GM12874 (cell line): ENCODE measurements around the gene KBTBD12.

Source experiments
- TF ChIP-seq, protein P1 (sequence below): IDR thresholded peaks from 2 replicates; pipeline ENCODE4 v1.5.1; 2011; ENCODE audit warnings: low read depth, mild to moderate bottlenecking, control low read depth, low read length, moderate library complexity; ENCODE audit not compliant: insufficient read depth

Gene KBTBD12, protein sequence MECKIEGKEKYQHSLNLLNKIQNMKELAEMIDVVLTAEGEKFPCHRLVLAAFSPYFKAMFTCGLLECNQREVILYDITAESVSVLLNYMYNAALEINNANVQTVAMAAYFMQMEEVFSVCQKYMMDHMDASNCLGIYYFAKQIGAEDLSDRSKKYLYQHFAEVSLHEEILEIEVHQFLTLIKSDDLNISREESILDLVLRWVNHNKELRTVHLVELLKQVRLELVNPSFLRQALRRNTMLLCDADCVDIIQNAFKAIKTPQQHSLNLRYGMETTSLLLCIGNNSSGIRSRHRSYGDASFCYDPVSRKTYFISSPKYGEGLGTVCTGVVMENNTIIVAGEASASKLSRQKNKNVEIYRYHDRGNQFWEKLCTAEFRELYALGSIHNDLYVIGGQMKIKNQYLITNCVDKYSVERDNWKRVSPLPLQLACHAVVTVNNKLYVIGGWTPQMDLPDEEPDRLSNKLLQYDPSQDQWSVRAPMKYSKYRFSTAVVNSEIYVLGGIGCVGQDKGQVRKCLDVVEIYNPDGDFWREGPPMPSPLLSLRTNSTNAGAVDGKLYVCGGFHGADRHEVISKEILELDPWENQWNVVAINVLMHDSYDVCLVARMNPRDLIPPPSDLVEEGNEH

DNA sequence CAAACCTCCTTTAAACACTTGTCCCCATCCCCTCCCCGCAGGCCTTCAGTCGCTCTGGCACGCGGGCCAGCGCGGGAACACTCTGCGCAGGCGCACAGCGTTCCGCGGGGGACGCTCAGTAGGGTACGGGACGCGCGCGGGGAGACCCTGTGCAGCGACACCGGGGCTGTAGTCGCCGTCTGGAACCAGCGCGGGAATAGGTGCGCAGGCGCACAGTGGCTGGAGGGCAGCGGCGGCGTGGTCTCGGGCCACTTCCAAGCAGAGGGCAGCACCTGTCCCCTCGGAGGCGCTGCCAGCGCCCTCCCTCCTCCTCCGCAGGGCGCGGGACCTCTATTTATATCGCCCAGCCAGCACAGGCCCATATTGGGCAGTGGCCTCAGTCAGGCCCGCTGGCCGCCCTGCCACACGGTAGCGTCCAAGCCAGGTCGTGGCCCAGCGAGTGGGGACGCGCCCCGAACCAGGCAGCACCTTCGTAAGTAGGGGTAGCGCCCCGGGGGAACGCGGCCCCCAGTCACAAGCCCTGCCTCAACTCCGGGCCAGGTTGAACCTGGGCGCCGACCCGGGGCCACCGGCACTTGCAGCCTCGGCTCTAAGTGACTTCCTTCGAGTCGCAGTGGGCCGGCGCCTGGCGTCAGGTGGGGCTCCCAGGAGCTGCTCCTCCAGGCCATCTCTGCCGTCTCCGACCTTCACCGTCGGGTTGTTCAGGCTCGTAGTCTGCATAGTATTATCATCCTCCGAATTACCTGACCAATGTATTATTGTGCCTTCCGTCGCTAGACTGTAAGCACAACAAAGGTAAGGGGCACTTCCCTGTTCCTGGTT lies at the start of gene KBTBD12:
Gene KBTBD12, plus strand, starts transcription at position 118 of the 822 bp plus-strand sequence. CDS start 7,830 bp downstream, outside the sequence.
- TF ChIP-seq, protein P1, sequence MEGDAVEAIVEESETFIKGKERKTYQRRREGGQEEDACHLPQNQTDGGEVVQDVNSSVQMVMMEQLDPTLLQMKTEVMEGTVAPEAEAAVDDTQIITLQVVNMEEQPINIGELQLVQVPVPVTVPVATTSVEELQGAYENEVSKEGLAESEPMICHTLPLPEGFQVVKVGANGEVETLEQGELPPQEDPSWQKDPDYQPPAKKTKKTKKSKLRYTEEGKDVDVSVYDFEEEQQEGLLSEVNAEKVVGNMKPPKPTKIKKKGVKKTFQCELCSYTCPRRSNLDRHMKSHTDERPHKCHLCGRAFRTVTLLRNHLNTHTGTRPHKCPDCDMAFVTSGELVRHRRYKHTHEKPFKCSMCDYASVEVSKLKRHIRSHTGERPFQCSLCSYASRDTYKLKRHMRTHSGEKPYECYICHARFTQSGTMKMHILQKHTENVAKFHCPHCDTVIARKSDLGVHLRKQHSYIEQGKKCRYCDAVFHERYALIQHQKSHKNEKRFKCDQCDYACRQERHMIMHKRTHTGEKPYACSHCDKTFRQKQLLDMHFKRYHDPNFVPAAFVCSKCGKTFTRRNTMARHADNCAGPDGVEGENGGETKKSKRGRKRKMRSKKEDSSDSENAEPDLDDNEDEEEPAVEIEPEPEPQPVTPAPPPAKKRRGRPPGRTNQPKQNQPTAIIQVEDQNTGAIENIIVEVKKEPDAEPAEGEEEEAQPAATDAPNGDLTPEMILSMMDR: no peak

DNA sequence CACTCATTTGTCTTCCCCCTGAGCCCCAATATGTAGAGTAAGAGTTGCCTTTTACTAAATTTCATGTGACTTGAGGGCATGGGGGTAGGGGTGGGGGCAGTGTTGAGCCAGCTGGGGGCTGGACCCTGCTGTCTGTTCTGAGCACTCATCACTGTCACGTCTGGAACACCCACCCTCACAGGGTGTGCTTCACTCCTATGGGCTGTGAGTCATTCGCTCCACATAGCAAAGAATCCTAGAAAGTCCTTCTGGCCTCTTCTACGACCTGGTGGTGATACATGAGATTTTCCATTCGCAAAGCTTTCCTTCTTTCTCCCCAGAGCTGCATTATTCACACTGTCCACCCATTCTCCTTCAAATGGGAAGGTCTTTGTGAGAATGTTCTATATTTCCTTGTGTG lies 49.1 kb upstream of the KBTBD12 start:
- TF ChIP-seq, protein P1: no peak

DNA sequence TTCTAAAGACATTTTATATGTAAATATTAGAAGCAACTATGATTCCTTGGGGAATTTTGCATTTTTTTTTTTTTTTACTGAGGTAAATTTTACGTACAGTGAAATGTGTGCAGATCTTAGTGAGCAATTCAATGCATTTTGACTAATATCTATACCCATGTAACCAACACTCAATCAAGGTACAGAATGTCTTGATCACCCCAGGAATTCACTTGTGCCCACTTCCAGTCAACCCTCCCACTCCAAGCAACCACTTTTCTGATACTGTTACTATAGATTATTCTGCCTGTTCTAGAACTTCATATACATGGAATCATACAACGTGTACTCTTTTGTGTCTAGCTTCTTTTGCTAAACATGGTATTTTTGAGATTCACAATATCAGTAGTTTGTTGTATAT lies 47.6 kb upstream of the KBTBD12 start:
- TF ChIP-seq, protein P1: no peak

DNA sequence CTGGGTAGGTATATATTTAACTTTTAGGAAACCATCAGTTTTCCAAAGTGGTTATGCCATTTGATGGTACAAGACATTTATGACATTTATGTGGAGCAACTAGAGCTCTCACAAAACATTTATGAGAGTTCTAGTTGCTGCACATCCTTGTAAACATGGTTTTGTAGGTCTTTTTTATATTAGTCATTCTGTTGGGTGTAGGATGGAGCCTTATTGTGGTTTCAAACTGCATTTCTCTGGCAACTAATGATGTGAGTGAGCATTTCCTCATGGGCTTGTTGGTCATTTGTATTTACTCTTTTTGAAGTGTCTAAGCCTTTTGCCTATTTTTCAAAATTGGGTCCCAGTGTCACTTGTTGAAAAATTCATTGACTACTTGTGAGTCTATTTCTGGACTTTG lies 47.0 kb upstream of the KBTBD12 start:
- TF ChIP-seq, protein P1: no peak

DNA sequence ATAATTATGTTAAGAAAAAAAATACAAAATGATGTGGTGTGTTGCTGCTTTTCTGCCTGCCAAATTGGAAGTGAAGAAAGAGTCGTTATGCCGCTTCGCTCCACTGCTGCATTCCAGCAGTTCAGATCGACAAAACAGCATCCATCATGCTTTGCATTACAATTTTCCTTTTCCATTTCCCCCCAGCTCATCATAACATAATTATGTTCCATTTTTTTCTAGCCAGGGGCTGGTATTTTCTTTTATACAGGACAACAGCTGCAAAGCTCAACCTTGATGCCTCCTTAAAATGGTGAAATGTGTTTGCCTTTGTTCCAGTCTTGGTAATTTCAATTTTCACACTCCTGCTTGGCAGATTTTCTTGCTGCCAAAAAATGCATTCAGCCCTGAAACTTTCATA lies 44.9 kb upstream of the KBTBD12 start:
- TF ChIP-seq, protein P1: no peak

DNA sequence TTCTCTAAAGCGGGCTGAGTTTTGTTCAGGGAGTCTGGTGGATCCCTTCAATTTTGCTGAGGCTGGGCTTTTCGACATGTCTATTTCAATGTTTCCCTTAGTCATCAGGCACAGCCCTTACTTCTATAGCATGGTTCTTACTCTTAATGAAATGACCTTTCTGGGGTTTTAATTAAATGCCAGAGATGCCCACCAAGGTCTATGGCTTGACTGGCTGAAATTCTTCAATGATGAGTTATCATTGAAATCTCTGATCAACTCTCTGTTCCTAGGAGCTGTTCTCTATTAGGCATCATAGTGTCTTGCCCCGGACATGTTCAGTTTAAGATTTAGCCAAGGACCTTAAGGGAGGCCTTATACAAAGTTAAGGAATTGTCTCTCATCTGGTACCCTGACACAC lies 33.4 kb upstream of the KBTBD12 start:
- TF ChIP-seq, protein P1: no peak

DNA sequence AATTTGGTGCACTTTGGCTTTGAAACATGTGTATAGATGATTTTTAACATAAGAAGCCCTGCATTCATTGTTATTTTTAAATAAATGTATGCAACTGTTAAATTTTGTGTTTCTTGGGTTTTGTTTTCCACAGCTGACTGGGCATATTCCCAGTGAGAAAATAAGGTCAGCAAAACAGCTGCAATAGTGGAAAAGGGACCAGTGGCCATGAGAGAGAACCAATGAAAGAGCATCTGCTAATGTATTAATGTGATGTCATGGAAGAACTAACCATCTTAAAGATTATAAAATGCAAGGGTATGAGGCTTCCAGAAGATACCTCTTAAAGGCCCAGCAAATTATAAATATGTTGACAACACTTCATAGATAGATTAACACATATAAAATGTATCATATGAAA lies 31.0 kb upstream of the KBTBD12 start:
- TF ChIP-seq, protein P1: no peak
